Measurements from ENCODE around the gene RETREG2. TPM values are rescaled to one million over a fixed set of nuclear protein-coding genes. Genes with fewer than 3 reads are reported as not detected.

Gene RETREG2
- polyA plus RNA-seq, 4 donors: 36.2 to 101 (median 54.5) TPM

DNA sequence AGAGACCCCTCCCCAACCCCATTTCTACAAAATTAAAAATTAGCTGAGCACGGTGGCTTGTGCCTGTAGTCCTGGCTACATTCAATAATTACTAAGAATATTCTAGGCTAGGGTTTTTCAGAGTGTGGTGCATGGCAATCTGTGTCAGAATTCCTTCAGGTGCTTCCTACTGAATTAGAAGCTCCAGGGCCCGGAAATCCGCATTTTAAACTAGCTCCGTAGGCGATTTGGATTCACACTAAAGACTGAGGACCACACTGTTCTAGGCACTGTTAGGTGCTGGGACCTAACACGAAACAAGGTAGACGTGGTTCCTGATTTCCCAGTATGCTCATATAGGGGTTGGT lies 27.9 kb downstream of the RETREG2 start:
- no peak for DNase-seq
- H3K27me3 ChIP-seq (ENCODE audit: control insufficient read depth in 3 of 3, insufficient read depth in 3 of 3, low read length in 3 of 3): no peaks in the 10 kb centered on the region
- FAIRE-seq: no peak
- peak overlapping the region; percentile 88 to 100 (median 99) for H3K27ac ChIP-seq (ENCODE audit: low read depth in 1 of 3, low read length in 2 of 3)
- peaks cover 0 to 18% (median 0%) of the 10 kb centered on the region in 3 donors for H3K4me1 ChIP-seq (ENCODE audit: control insufficient read depth in 3 of 3, insufficient read depth in 2 of 3, low read depth in 1 of 3, low read length in 2 of 3)
- H3K4me3 ChIP-seq (ENCODE audit: low read depth in 1 of 3, low read length in 3 of 3): peak overlapping the region in 2 of 3 donors; percentile 63 to 93
- H3K9me3 ChIP-seq (ENCODE audit: control insufficient read depth in 2 of 2, insufficient read depth in 1 of 2, low read depth in 1 of 2, low read length in 1 of 2): no peaks in the 10 kb centered on the region
- peaks cover 5 to 36% (median 9%) of the 10 kb centered on the region in 3 donors for H3K36me3 ChIP-seq (ENCODE audit: control insufficient read depth in 3 of 3, insufficient read depth in 2 of 3, low read depth in 1 of 3, low read length in 3 of 3)
- 9 to 14% (median 14%) methylated on average over 7 of the region's 7 CpGs for WGBS, 3 donors

DNA sequence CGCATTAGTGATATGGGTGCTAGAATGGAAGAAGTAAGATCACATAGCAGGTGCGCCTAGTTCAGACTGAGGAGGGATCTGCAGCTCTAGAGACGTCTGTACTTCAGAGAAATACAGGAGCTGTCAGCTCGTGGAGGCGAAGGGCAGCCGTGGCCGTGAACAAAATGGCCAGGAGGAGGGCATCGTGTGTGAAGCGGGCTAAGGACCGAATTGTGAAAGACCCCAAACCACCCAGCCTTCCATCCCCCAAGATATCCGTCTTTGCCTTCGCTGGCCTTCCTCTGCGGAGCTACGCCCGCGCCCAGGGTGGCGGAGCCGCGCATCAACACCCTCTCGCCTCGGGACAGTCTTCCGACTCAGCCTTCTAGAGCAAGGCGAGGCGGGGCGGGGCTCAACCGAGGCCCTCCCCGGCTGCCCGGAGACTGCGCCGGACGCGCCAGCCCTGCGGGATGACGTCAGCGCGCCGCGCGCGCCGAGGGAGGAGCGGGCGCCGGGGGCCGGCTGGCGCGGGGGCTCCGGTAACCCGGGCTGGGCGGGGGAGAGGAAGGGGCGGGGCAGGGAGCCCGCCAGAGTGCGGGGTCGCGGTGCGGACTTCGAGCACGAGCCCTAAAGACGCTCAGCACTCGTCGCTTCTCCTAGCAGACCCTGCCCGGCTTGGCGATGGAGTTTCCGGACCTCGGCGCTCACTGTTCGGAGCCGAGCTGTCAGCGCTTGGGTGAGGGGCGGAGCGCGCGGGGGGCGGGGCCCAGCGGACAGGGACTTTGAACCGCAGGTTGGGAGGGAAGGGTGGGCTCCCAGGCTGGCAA lies 28.5 kb downstream of the RETREG2 start, which contains the start of gene ZFAND2B:
Gene ZFAND2B (plus strand): TSS at position 455 of the 806 bp plus-strand sequence. CDS start 206 bp downstream, at position 661.
- DNase-seq (peak; percentile 96 to 98), FAIRE-seq (no peak)
- H3K4me1 ChIP-seq (ENCODE audit: control insufficient read depth in 3 of 3, insufficient read depth in 2 of 3, low read depth in 1 of 3, low read length in 2 of 3): peaks cover 0 to 18% (median 0%) of the 10 kb centered on the region in 3 donors
- WGBS, 3 donors: 0 to 1% (median 1%) methylated on average over 42 to 76 of the region's 76 CpGs
- H3K27ac ChIP-seq (ENCODE audit: low read depth in 1 of 3, low read length in 2 of 3): peak within 1 kb of the TSS; percentile 88 to 100 (median 99)
- no peaks in the 10 kb centered on the region for H3K27me3 ChIP-seq (ENCODE audit: control insufficient read depth in 3 of 3, insufficient read depth in 3 of 3, low read length in 3 of 3)
- peaks cover 5 to 40% (median 9%) of the 10 kb centered on the region in 3 donors for H3K36me3 ChIP-seq (ENCODE audit: control insufficient read depth in 3 of 3, insufficient read depth in 2 of 3, low read depth in 1 of 3, low read length in 3 of 3)
- no peaks in the 10 kb centered on the region for H3K9me3 ChIP-seq (ENCODE audit: control insufficient read depth in 2 of 2, insufficient read depth in 1 of 2, low read depth in 1 of 2, low read length in 1 of 2)
- H3K4me3 ChIP-seq (ENCODE audit: low read depth in 1 of 3, low read length in 3 of 3): peak within 1 kb of the TSS; percentile 63 to 93 (median 67)

DNA sequence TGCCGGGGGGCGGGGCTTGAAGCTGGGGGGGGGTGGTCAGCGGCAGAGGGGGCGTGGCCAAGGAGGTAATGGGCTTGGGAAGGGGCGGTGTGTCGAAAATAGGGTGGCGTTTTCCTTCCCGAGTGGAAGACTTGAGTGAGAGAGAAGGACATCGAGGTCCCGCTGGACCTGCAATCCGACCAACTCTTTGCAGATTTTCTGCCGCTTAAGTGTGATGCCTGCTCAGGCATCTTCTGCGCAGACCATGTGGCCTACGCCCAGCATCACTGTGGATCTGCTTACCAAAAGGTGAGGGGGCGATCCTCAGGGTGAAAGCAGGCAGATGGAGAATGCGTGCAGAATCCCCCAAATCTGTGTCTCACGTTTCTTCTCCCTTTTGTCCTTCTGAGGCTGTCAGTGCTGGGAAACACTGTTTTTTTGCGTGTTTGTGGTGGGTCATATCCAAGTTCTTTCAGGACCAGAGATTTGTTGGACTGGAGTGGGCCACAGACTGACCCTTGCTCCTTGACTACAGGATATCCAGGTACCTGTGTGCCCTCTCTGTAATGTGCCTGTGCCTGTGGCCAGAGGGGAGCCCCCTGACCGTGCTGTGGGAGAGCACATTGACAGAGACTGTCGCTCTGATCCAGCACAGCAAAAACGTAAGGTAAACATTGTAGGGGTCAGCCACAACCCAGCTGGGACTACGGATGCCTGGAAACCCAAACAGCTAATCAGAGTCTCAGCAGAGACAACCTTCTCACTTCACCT lies 29.2 kb downstream of the RETREG2 start:
- H3K4me3 ChIP-seq (ENCODE audit: low read depth in 1 of 3, low read length in 3 of 3): peak overlapping the region; percentile 63 to 75 (median 67)
- H3K27me3 ChIP-seq (ENCODE audit: control insufficient read depth in 3 of 3, insufficient read depth in 3 of 3, low read length in 3 of 3): no peaks in the 10 kb centered on the region
- FAIRE-seq (no peak), DNase-seq (no peak)
- peaks cover 5 to 44% (median 9%) of the 10 kb centered on the region in 3 donors for H3K36me3 ChIP-seq (ENCODE audit: control insufficient read depth in 3 of 3, insufficient read depth in 2 of 3, low read depth in 1 of 3, low read length in 3 of 3)
- no peaks in the 10 kb centered on the region for H3K9me3 ChIP-seq (ENCODE audit: control insufficient read depth in 2 of 2, insufficient read depth in 1 of 2, low read depth in 1 of 2, low read length in 1 of 2)
- 15 to 17% (median 15%) methylated on average over 17 to 22 of the region's 22 CpGs for WGBS, 3 donors
- H3K27ac ChIP-seq (ENCODE audit: low read depth in 1 of 3, low read length in 2 of 3): peak overlapping the region in 2 of 3 donors; percentile 94 to 100
- peaks cover 0 to 18% (median 0%) of the 10 kb centered on the region in 3 donors for H3K4me1 ChIP-seq (ENCODE audit: control insufficient read depth in 3 of 3, insufficient read depth in 2 of 3, low read depth in 1 of 3, low read length in 2 of 3)

DNA sequence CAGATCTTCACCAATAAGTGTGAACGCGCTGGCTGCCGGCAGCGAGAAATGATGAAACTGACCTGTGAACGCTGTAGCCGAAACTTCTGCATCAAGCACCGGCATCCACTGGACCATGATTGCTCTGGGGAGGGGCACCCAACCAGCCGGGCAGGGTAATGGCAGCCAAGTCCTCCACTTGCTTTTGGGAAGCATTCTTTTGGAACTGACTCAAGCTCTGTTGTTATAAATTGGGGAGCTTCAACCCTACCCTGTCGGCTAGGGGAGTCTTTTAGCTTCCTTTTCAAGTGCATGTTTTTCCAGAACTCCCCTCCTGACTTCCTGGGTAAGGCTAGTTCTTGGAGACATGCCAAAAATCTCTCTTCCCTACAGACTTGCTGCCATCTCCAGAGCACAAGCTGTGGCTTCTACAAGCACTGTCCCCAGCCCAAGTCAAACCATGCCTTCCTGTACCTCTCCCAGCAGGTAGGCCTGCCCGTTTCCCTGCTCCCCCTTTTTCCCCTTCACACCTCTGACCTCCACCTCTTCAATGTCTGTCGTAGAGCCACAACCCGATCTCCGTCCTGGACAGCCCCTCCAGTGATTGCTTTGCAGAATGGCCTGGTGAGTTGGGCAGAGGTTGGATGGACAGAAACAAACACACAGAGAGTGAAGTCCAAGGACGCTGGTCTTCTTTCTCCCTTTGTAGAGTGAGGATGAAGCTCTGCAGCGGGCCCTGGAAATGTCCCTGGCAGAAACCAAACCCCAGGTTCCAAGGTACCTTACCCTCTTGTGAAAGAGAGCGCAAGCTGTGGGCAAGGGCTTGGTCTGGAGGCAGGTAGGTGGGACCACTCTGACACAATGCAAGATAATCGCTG lies 30.0 kb downstream of the RETREG2 start:
- Histone ChIP-seq H3K9me3 (ENCODE audit: control insufficient read depth in 2 of 2, insufficient read depth in 1 of 2, low read depth in 1 of 2, low read length in 1 of 2) (no peaks in the 10 kb centered on the region), H3K4me1 (ENCODE audit: control insufficient read depth in 3 of 3, insufficient read depth in 2 of 3, low read depth in 1 of 3, low read length in 2 of 3) (peaks cover 0 to 18% (median 0%) of the 10 kb centered on the region in 3 donors), H3K4me3 (ENCODE audit: low read depth in 1 of 3, low read length in 3 of 3) (peak overlapping the region in 1 of 3 donors; percentile 75), H3K27ac (ENCODE audit: low read depth in 1 of 3, low read length in 2 of 3) (peak overlapping the region in 2 of 3 donors; percentile 71 to 100), H3K36me3 (ENCODE audit: control insufficient read depth in 3 of 3, insufficient read depth in 2 of 3, low read depth in 1 of 3, low read length in 3 of 3) (peaks cover 5 to 52% (median 9%) of the 10 kb centered on the region in 3 donors), H3K27me3 (ENCODE audit: control insufficient read depth in 3 of 3, insufficient read depth in 3 of 3, low read length in 3 of 3) (no peaks in the 10 kb centered on the region)
- no peak for DNase-seq
- WGBS, 3 donors: 61 to 66% (median 64%) methylated on average over 17 of the region's 17 CpGs
- FAIRE-seq: no peak

DNA sequence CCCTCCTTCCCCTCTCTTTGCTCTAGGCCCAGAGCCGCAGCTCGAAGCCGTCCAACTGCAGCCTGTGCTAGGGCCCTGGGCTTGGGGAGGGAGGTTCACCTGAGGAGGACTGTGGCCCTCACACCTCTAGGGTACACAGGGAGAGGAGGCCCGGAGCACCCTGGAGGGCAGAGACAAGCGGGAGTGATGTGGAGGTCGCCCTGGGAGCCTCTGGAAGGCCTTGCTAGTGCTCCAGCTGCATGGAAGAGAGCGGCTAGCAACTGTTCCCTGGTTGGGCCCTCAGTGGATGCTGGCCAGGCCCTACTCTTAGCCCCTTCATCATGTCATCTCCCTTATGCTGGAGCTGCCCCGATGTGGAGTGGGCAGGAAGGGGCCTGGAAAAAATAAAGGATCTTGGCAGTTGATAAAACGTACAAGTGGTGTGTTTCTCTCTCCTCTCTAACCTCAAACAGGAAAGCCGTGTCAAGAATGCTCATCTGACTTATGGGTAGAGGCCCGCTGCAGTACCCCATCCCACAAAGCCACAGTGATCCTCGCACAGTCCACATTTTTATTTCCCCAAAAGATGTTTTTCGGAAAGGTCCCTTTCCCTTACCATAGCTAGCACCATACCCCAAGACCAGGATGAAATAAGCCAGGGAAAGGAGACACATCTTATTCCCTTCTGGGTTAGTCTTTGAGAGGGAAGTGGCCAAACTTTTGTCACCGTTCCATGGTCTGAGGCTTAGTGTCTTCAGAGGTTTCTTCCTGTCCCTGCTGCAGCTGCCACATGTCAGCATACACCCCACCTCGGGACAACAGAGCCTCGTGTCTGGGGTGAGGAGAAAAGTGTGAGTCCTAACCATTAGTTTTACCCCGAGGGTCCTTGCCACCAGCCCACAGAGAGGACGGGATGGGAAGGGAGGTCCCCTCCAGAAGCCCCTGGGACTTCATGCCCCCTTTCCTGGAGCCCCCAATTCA lies 31.4 kb downstream of the RETREG2 start:
- Histone ChIP-seq H3K36me3 (ENCODE audit: control insufficient read depth in 3 of 3, insufficient read depth in 2 of 3, low read depth in 1 of 3, low read length in 3 of 3) (peaks cover 5 to 66% (median 9%) of the 10 kb centered on the region in 3 donors), H3K4me3 (ENCODE audit: low read depth in 1 of 3, low read length in 3 of 3) (no peak overlapping the region), H3K9me3 (ENCODE audit: control insufficient read depth in 2 of 2, insufficient read depth in 1 of 2, low read depth in 1 of 2, low read length in 1 of 2) (no peaks in the 10 kb centered on the region), H3K27ac (ENCODE audit: low read depth in 1 of 3, low read length in 2 of 3) (peak overlapping the region in 2 of 3 donors; percentile 29 to 48), H3K27me3 (ENCODE audit: control insufficient read depth in 3 of 3, insufficient read depth in 3 of 3, low read length in 3 of 3) (no peaks in the 10 kb centered on the region), H3K4me1 (ENCODE audit: control insufficient read depth in 3 of 3, insufficient read depth in 2 of 3, low read depth in 1 of 3, low read length in 2 of 3) (peaks cover 0 to 18% (median 0%) of the 10 kb centered on the region in 3 donors)
- FAIRE-seq: no peak
- no peak for DNase-seq
- 75 to 79% (median 75%) methylated on average over 16 to 18 of the region's 18 CpGs for WGBS, 3 donors

DNA sequence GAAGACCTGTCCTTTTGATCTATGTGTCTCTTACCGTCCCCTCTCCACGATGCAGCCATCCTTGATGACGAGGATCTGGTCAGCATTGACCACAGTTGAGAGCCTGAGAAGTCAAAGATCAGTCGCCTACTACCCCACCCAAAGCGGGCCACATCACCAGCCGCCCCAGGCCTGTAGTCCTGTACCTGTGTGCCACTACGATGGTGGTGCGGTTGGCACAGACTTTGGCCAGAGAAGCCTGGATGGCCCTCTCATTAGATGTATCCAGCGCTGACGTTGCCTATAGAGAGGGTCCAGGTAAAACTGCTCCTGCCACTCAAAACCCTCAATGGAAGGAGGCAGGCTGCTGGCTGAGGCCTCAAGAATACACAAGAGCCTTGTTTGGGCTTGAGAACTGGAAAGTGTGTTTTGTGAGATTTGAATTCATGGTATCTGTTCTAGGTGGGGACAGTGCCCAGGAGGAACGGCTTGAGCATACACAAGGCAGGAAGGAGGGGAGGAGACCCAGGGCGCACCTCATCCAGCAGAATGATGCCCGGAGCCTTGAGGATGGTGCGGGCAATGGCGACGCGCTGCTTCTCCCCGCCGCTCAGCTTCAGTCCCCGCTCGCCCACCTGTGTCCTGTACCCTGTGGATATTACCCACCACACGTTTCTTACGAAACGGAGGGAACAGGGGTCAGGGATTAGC lies 32.3 kb downstream of the RETREG2 start:
- Histone ChIP-seq H3K27me3 (ENCODE audit: control insufficient read depth in 3 of 3, insufficient read depth in 3 of 3, low read length in 3 of 3) (no peaks in the 10 kb centered on the region), H3K4me1 (ENCODE audit: control insufficient read depth in 3 of 3, insufficient read depth in 2 of 3, low read depth in 1 of 3, low read length in 2 of 3) (peaks cover 0 to 18% (median 0%) of the 10 kb centered on the region in 3 donors), H3K9me3 (ENCODE audit: control insufficient read depth in 2 of 2, insufficient read depth in 1 of 2, low read depth in 1 of 2, low read length in 1 of 2) (no peaks in the 10 kb centered on the region), H3K27ac (ENCODE audit: low read depth in 1 of 3, low read length in 2 of 3) (peak overlapping the region in 1 of 3 donors; percentile 45), H3K36me3 (ENCODE audit: control insufficient read depth in 3 of 3, insufficient read depth in 2 of 3, low read depth in 1 of 3, low read length in 3 of 3) (peaks cover 5 to 72% (median 9%) of the 10 kb centered on the region in 3 donors), H3K4me3 (ENCODE audit: low read depth in 1 of 3, low read length in 3 of 3) (no peak overlapping the region)
- WGBS, 3 donors: 94 to 96% (median 94%) methylated on average over 23 to 24 of the region's 24 CpGs
- FAIRE-seq (no peak), DNase-seq (no peak)

DNA sequence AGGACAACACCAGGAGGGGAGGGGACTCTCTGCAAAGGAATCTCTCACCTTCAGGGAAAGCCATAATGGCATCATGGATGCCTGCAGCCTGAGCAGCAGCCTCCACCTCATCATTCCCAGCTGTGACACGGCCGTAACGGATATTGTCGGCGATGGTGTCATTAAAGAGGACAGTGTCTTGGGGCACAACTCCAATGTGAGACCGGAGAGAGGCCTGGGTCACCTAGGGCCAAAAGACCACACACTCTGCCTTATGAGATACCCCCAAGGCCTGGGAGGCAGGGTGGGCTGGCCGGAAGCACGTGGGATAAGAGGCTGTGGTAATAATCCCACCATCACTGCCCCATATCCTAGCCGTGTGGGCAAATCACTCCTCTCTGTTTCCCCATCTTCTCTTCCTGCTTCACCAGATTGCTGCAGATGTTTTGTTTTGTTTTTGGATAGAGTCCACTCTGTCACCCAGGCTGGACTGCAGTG lies 32.8 kb downstream of the RETREG2 start:
- 91 to 94% (median 91%) methylated on average over 9 of the region's 9 CpGs for WGBS, 3 donors

More for the DNA sequence above, 32.8 kb downstream of the RETREG2 start:
- H3K27ac ChIP-seq (ENCODE audit: low read depth in 1 of 3, low read length in 2 of 3): peak overlapping the region in 2 of 3 donors; percentile 27 to 45
- peaks cover 5 to 78% (median 11%) of the 10 kb centered on the region in 3 donors for H3K36me3 ChIP-seq (ENCODE audit: control insufficient read depth in 3 of 3, insufficient read depth in 2 of 3, low read depth in 1 of 3, low read length in 3 of 3)
- DNase-seq (no peak), FAIRE-seq (no peak)
- H3K9me3 ChIP-seq (ENCODE audit: control insufficient read depth in 2 of 2, insufficient read depth in 1 of 2, low read depth in 1 of 2, low read length in 1 of 2): no peaks in the 10 kb centered on the region
- no peaks in the 10 kb centered on the region for H3K27me3 ChIP-seq (ENCODE audit: control insufficient read depth in 3 of 3, insufficient read depth in 3 of 3, low read length in 3 of 3)
- no peak overlapping the region for H3K4me3 ChIP-seq (ENCODE audit: low read depth in 1 of 3, low read length in 3 of 3)
- peaks cover 0 to 17% (median 0%) of the 10 kb centered on the region in 3 donors for H3K4me1 ChIP-seq (ENCODE audit: control insufficient read depth in 3 of 3, insufficient read depth in 2 of 3, low read depth in 1 of 3, low read length in 2 of 3)

Data from small intestine (tissue), 7 donors.